ENCODE data around the gene BTG2.

The BTG2 gene

DNA sequence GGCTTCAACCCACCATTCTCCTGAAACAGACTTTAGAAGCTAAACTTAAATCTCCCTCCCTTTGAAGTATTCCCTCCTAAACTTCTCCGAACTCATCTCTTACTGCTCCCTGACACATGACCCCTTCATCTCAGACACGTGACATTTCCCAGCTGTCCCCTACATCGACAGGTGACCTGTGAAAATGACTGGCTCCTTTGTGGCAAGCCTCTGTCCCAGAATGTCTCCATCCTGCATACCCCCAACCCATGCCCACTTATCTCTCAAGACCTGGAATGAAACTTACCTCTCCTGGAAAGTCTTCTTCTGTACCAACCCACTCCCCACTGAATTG, 41.4 kb downstream of the BTG2 start:
- no peak overlapping the region for H3K27ac ChIP-seq
- ChIA-PET CTCF (interaction anchor here (0.6 to 15.9 kb wide), 6 partner anchors 9 to 826 kb away, joined by 3 to 291 read pairs (median 3); no protein-coding TSS in a partner anchor), POLR2A (ENCODE audit: low non-redundant PET) (no interaction called here)
- DNase-seq (ENCODE audit: low spot score), result no peak
- TF ChIP-seq, protein P1, sequence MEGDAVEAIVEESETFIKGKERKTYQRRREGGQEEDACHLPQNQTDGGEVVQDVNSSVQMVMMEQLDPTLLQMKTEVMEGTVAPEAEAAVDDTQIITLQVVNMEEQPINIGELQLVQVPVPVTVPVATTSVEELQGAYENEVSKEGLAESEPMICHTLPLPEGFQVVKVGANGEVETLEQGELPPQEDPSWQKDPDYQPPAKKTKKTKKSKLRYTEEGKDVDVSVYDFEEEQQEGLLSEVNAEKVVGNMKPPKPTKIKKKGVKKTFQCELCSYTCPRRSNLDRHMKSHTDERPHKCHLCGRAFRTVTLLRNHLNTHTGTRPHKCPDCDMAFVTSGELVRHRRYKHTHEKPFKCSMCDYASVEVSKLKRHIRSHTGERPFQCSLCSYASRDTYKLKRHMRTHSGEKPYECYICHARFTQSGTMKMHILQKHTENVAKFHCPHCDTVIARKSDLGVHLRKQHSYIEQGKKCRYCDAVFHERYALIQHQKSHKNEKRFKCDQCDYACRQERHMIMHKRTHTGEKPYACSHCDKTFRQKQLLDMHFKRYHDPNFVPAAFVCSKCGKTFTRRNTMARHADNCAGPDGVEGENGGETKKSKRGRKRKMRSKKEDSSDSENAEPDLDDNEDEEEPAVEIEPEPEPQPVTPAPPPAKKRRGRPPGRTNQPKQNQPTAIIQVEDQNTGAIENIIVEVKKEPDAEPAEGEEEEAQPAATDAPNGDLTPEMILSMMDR (conservative IDR thresholded peaks at IDR 0.05; ENCODE audit: low read depth), result no peak

DNA sequence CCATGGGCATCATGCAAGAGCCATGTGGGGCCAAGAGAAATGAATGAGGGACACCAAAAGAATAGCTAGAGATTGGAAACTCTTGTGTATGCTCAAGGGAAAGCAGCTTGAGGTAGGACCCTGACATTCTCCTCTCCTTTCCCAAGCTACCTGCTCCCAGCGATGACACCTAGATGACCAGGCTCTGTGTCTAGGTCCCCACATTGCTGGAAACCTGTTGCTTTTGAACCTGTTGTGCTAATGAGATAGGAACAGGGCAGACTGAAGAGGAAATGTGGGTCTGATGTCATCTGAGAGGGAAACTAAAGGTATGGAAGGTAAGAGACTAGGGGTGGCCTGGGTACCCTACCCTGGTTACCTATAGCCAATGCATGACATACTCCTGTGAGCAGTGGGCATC, 43.8 kb downstream of the BTG2 start:
- CTCF ChIA-PET, result interaction anchor here (0.5 to 1.1 kb wide), 3 partner anchors 8 to 138 kb away, joined by 3 to 4 read pairs (median 3); no protein-coding TSS in a partner anchor
- POLR2A ChIA-PET (ENCODE audit: low non-redundant PET), result no interaction called here
- TF ChIP-seq, protein P1 (conservative IDR thresholded peaks at IDR 0.05; ENCODE audit: low read depth), result no peak

DNA sequence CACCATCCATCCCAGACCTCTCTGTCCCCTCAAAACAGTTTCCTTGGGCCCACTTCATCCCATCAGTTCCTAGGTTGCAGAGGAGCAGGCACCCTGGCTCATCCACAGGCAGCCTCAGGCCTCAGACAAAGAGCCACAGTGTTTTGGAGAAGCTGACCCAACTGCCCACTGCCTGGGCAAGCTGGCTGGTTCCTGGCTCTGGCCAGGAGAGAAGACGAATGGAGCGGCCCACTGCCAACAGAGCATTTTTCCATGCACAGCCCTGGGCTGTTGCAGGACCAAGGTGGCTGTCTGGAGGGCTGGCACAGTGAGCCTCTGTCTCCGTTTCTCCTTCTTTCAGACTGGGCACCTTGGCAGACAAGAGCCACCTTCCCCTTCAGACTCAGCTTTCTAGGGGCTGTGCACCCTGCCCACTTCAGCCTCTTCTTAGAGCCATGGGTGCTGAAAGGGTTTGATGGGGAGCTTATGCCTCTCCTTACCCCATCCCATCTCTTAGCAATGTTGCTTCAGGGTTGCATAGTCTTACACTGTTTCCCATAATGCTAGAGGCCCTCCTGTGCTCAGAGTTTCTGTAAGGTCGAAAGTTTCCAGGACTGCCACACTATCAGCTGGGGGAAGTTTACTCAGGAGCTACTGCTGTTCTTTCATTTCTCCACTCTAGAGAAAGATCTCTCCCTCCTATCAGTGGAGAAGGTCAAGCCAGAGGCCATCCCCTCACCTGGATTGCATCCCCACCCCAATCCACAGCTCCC, 44.6 kb downstream of the BTG2 start:
- TF ChIP-seq, protein P1 (conservative IDR thresholded peaks at IDR 0.05; ENCODE audit: low read depth), result no peak
- H3K27ac ChIP-seq, result no peak overlapping the region
- DNase-seq (ENCODE audit: low spot score), result no peak
- POLR2A ChIA-PET (ENCODE audit: low non-redundant PET), result no interaction called here
- CTCF ChIA-PET, result interaction anchor here (0.6 to 1.0 kb wide), 2 partner anchors 83 to 131 kb away, joined by 3 to 4 read pairs; no protein-coding TSS in a partner anchor

More for the DNA sequence above, 43.8 kb downstream of the BTG2 start:
- DNase-seq (ENCODE audit: low spot score), result no peak
- H3K27ac ChIP-seq, result no peak overlapping the region

DNA sequence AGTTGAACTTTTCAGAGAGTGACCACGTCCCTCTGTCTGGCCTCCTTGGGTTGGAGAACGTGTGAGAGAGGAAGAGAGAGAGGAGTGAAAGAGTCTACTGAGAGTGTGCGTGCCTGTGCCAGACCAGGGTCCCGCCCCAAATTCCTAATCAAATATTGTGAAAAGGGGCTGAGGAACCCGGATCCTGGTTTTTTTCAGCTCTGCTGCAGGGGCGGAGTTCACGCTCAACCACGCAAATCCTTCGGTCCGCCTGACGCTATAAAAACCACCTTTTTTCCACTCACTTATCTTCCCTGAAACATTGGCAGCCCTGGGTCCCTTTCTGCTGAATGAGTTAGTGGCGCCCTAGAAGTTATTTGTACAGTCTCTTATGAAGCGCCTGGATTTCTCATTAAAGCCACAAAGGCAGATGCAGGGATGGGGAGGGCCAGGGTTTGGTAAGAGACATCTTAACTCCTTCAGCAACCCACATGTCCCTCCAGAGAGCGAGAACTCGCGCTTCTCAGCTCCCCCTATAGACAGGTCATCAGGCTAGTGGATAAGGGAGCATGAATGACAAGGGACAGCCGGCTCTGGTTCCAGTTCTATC, 45.8 kb downstream of the BTG2 start, which contains the start of gene FMOD:
Gene FMOD, minus strand, starts transcription at position 86 of the 589 bp plus-strand sequence. CDS start 2,852 bp downstream, outside the sequence.
- TF ChIP-seq, protein P1 (conservative IDR thresholded peaks at IDR 0.05; ENCODE audit: low read depth), result no peak
- DNase-seq (ENCODE audit: low spot score), result no peak
- H3K27ac ChIP-seq, result no peak within 1 kb of the TSS
- CTCF ChIA-PET, result no interaction called here
- POLR2A ChIA-PET (ENCODE audit: low non-redundant PET), result no interaction called here

DNA sequence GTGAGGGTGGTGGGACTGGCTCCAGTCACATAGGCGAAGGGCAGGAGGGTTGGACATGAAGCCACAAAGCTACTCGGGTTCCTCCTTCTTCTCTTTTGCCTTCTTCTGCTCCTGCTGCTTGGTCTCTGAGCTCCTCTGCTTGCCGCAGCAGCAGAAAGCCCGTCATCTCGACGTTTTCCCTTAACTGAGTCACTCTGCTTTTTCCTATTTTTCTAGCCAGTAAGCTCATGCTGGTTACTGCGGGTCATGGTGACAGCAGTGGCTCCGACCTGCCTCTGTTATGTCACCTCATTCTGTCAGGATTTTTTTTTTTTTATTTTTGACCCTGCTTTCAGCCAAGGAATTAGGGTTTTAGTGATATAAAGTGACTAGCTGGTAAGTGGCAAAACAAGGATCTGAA, 48.2 kb downstream of the BTG2 start:
- TF ChIP-seq, protein P1 (conservative IDR thresholded peaks at IDR 0.05; ENCODE audit: low read depth), result no peak
- CTCF ChIA-PET, result interaction anchor here (0.6 to 3.1 kb wide), 4 partner anchors 11 to 484 kb away, joined by 3 to 15 read pairs (median 4); no protein-coding TSS in a partner anchor
- DNase-seq (ENCODE audit: low spot score), result no peak
- POLR2A ChIA-PET (ENCODE audit: low non-redundant PET), result no interaction called here
- H3K27ac ChIP-seq, result no peak overlapping the region

DNA sequence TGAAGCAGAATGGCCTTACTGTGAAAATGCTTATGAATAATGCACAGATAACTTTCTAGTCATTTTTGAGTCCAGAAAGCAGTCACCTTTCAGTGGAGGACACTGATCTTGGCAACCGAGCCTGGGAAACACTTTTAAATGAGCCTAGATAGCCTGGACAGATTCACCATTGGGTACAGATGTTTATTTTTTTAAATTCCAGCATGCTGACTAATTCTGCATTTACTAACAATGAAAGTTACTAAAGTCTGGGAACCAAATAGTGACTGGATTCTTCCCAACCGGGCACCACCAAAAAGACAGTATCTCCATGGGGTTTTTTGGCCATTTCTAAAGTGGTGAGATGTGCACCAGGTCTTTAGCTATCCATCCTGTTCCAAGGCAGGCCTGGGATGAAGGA, 48.9 kb downstream of the BTG2 start:
- TF ChIP-seq, protein P1 (conservative IDR thresholded peaks at IDR 0.05; ENCODE audit: low read depth), result no peak
- CTCF ChIA-PET, result interaction anchor here (3.1 kb wide), 1 partner anchor 11 kb away, joined by 15 read pairs; no protein-coding TSS in a partner anchor
- H3K27ac ChIP-seq, result no peak overlapping the region
- POLR2A ChIA-PET (ENCODE audit: low non-redundant PET), result no interaction called here
- no peak for DNase-seq (ENCODE audit: low spot score)

Data from RWPE1 (cell line).